SIG-M5 treated with dmso at 0.1 percent for 504 hours (cell line): ENCODE data around the gene CCDC152.
"Not testable (repeated sequence)": the region's sequence is repeated elsewhere in the genome, so short reads cannot be mapped to it uniquely, and the experiment has no call there.

Experiments used
- DNase-seq: peaks from one replicate; lab custom pipeline; 2025; ENCODE audit not compliant: unreplicated experiment; lab: John Stamatoyannopoulos, UW

The CCDC152 gene

GRCh38 chr5:42844408-42844807 is 87.8 kb downstream of the CCDC152 start:
- DNase-seq, result not testable (repeated sequence)

GRCh38 chr5:42848545-42848944 is 91.9 kb downstream of the CCDC152 start:
- no peak for DNase-seq

GRCh38 chr5:42851481-42851880 is 94.9 kb downstream of the CCDC152 start:
- DNase-seq, result no peak
